Right lobe of liver (tissue), 6 donors: ENCODE measurements around the gene TK2. TPM values are rescaled to one million over a fixed set of nuclear protein-coding genes. Genes with fewer than 3 reads are reported as not detected.

ENCODE experiments used
- ATAC-seq, 4 donors: fragments of 200-7000 bp; cut with Tn5 transposase; one replicate each; pipeline ENCODE4 v1.9.1; 2020; ENCODE audit warnings: mild to moderate bottlenecking in 4 of 4, moderate library complexity in 4 of 4
- DNase-seq, 3 donors: peaks; one replicate each; pipeline ENCODE4 v3.0.0-alpha.2; 2020
- H3K27ac ChIP-seq, 3 donors: fragments of 200-600 bp; one replicate each; pipeline ENCODE4 v1.8.0; 2022
- H3K27me3 ChIP-seq, 2 donors: fragments of 200-600 bp; one replicate each; pipeline ENCODE4 v1.8.0; 2022
- H3K36me3 ChIP-seq, 4 donors: fragments of 200-600 bp; sonication (generic) in 1 of 4; one replicate each; pipeline versions ENCODE4 v1.5.1 to v1.8.0; 2017 to 2022; ENCODE audit warnings: control low read depth in 1 of 4
- H3K4me1 ChIP-seq, 4 donors: fragments of 200-600 bp; sonication (generic) in 1 of 4; one replicate each; pipeline versions ENCODE4 v1.5.1 to v1.8.0; 2017 to 2022; ENCODE audit warnings: control low read depth in 1 of 4
- H3K4me3 ChIP-seq, 3 donors: fragments of 200-600 bp; one replicate each; pipeline ENCODE4 v1.8.0; 2022
- H3K9me3 ChIP-seq, 4 donors: fragments of 200-600 bp; sonication (generic) in 1 of 4; one replicate each; pipeline versions ENCODE4 v1.5.1 to v1.8.0; 2017 to 2022; ENCODE audit warnings: control low read depth in 1 of 4
- POLR2A ChIP-seq: fragments of 450-650 bp; IDR thresholded peaks from one replicate; pipeline ENCODE4 v1.6.1; 2017; ENCODE audit warnings: antibody characterized with exemption, mild to moderate bottlenecking
- WGBS: methylation state at CpG from one replicate; pipeline ENCODE4 v1.1.6; 2018; ENCODE audit warnings: low coverage, low lambda C conversion rate; ENCODE audit not compliant: insufficient coverage; ENCODE audit errors: missing lambda C conversion rate; 5-methylcytosine and 5-hydroxymethylcytosine counted together
- intact Hi-C, 2 donors: fragments of 100-400 bp; cut with DNase I; formaldehyde crosslinking; loops; one replicate each; pipeline versions ENCODE4 v1.11.2 to v1.14.1; 2022
- total RNA-seq, 6 experiments: library from RNA; depleted of rRNA in 2 of 6; stranded (reverse); fragments of >200 nt in 2 of 6; fragmentation: NEBNext Ultra II Directional in 3 of 6; extraction: Animal tissue kit (Norgen Biotek cat#: 25700) in 3 of 6; gene quantifications; one replicate each; pipeline versions ENCODE4 v1.1.0 to v1.2.4, GENCODE V29; 2016 to 2023
- TF ChIP-seq, protein P1 (sequence below), 4 donors: fragments of 200-600 bp in 3 of 4; fragments of 450-650 bp in 1 of 4; IDR thresholded peaks; one replicate each; pipeline versions ENCODE4 v1.5.1 to v1.8.0; 2016 to 2022; ENCODE audit warnings: antibody characterized with exemption in 4 of 4, mild to moderate bottlenecking in 2 of 4
- donor health status: DM: no; HTN: yes; CAD: no.
- donor health status: DM: no; HTN: no; CAD: no.
- donor health status: DM: no; HTN: no; CAD: no.
- donor health status: DM: no; HTN: yes; CAD: no.
- donor health status: DM: no; HTN: yes; CAD: no.

The TK2 gene
- total RNA-seq, 6 experiments from 2014 or later = 25.8 to 41.7 (median 33.6) TPM

DNA sequence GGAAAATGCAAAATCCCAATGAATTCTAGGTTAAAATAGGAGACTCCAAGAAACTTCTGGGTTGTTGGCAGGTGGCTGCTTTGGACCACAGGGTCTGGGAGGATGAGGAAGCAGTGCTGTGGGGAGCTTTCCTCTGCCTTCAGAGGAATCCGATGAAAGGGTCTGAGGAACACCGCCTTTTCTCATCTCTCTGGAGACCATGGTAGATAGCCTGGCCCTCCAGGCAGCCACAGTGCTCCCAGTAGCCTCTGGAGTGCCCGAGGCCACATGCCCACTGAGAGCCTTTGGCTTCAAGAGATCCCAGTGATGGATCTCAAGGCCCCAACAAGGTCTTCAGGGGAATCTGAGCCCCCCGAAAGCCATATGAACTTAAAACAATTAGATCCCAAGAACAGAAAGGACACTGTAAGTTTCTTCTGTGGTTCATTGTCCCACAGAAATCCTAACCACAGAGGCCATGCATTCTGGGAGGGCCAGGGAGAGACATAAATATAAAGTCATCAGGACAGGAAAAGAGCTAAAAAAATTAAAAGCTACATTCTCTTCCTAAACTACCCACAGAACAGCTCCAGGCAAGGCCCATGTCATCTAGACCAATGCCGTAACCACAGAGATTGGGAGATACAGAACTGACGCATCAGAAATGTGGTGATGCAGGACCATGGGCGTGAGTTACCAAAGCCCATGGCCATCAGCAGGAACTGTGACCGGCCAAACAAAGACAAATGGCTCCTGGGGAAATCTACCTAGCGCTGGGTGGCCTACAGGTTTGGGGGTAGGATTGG is 24.3 kb downstream of the TK2 start:
- ATAC-seq (no peak), DNase-seq (no peak)
- Histone ChIP-seq H3K27ac (peak overlapping the region in 1 of 3 donors; percentile 33), H3K9me3 (no peaks in the 10 kb centered on the region), H3K4me3 (no peak overlapping the region), H3K4me1 (peaks cover 0 to 19% (median 0%) of the 10 kb centered on the region in 4 donors), H3K36me3 (peaks cover 0 to 24% (median 8%) of the 10 kb centered on the region in 4 donors), H3K27me3 (no peaks in the 10 kb centered on the region)
- intact Hi-C loops = no loop called here
- no peak for TF ChIP-seq POLR2A
- TF ChIP-seq, protein P1, sequence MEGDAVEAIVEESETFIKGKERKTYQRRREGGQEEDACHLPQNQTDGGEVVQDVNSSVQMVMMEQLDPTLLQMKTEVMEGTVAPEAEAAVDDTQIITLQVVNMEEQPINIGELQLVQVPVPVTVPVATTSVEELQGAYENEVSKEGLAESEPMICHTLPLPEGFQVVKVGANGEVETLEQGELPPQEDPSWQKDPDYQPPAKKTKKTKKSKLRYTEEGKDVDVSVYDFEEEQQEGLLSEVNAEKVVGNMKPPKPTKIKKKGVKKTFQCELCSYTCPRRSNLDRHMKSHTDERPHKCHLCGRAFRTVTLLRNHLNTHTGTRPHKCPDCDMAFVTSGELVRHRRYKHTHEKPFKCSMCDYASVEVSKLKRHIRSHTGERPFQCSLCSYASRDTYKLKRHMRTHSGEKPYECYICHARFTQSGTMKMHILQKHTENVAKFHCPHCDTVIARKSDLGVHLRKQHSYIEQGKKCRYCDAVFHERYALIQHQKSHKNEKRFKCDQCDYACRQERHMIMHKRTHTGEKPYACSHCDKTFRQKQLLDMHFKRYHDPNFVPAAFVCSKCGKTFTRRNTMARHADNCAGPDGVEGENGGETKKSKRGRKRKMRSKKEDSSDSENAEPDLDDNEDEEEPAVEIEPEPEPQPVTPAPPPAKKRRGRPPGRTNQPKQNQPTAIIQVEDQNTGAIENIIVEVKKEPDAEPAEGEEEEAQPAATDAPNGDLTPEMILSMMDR (IDR thresholded peaks at IDR 0.05) = no peak
- WGBS = 87% methylated on average over 3 of the region's 9 CpGs

DNA sequence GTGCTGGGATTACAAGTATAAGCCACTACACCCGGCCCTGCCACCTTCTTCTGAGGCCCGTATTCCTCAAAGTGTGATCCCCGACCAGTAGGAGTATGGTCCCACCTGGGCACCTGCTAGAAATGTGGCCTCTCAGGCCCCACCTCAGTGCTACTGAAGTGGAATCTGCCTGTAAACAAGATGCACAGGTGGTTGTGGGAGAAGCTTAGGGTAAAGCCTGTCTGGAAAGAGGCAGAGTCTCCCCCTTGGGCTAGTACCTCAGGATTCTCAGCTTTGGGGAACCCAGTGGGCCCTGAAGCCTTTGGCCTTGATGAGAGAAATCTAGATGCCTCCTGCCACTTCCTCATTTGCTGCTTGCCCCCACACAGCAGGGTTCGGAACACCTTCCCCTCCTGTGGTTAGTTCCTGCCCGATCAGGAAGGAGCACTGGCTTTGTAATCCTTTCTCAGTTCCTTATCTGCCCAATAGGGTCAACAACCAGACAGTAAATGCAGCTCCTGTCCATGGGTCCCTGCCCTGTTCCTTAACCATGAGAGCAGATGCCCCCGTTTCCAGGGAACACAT is 25.2 kb downstream of the TK2 start:
- H3K4me3 ChIP-seq = no peak overlapping the region
- peaks cover 0 to 23% (median 0%) of the 10 kb centered on the region in 4 donors for H3K4me1 ChIP-seq
- H3K27me3 ChIP-seq = no peaks in the 10 kb centered on the region
- intact Hi-C loops = no loop called here
- no peak for TF ChIP-seq POLR2A
- TF ChIP-seq, protein P1 (IDR thresholded peaks at IDR 0.05) = peak in 1 of 4 donors; percentile 22
- DNase-seq = peak in 1 of 3 donors; percentile 59
- H3K9me3 ChIP-seq = no peaks in the 10 kb centered on the region
- peak overlapping the region in 2 of 3 donors; percentile 49 to 70 for H3K27ac ChIP-seq
- peak; percentile 40 to 51 (median 46) for ATAC-seq
- 50% methylated on average over 5 of the region's 6 CpGs for WGBS
- H3K36me3 ChIP-seq = peaks cover 0 to 16% (median 4%) of the 10 kb centered on the region in 4 donors

DNA sequence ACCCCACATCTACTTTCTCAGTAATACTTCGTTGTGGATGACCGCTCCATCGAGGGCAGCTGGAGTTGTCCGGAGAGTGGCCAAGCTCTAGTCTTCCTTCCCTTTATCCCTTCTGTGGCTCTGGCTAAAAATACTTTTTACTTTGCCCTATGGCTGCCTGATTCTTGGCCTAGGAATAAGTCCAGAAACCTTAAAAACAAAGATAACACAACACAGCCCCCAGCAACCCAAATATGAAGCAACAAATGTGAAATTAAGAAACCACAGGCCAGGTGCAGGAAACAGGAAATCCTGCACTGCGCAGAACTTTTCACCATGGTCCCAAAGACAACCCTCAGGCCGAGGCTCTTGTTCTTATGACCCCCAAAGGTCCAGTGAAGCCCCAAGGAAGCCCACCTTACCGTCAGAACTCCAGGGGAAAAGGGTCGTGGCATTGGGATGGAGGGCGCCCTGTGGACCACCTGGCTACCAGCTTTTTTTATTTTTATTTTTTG is 26.0 kb downstream of the TK2 start:
- 47% methylated on average over 8 of the region's 9 CpGs for WGBS
- TF ChIP-seq, protein P1 (IDR thresholded peaks at IDR 0.05) = no peak
- no peak for TF ChIP-seq POLR2A
- intact Hi-C loops = no loop called here
- Histone ChIP-seq H3K36me3 (peaks cover 0 to 9% (median under 1%) of the 10 kb centered on the region in 4 donors), H3K27me3 (no peaks in the 10 kb centered on the region), H3K4me1 (peaks cover 0 to 28% (median 0%) of the 10 kb centered on the region in 4 donors), H3K27ac (peak overlapping the region; percentile 23 to 70 (median 49)), H3K4me3 (no peak overlapping the region), H3K9me3 (no peaks in the 10 kb centered on the region)
- DNase-seq (peak in 1 of 3 donors; percentile 49), ATAC-seq (peak; percentile 6 to 30 (median 17))

DNA sequence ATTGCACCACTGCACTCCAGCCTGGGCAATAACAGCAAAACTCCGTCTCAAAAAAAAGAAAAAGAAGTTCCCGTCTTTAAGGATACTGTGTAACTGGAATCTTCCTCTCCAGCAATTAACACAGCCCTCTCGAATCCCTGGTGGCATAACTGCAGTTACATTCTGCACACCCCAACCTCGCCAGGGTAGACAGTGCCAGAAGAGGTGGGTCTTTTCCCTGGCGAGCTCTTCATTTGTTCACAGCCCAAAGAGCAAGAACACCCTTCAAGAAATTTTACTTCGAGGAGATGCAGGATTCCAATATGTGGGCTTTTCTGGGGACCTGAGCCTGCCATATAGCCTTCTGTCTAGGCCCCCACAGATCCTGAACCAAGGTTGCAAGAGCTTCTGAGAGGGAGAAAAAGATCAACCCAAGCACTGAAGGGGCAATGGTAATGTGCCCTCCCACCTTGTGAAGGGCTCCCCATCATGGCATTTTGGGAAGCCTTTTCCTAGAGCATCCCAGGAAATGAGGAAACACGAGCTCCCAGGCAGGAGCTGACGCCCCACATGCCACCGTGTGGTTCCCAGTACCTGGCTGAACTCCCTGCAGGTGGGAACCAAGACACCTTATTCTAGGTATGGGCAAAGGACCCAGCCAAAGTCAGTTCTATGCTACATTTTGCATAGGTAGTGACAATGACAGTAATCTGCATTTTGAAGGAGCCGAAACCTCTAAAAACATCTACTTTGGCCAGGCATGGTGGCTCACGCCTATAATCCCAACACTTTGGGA is 26.9 kb downstream of the TK2 start:
- peak in 1 of 3 donors; percentile 39 for DNase-seq
- WGBS = 93% methylated on average over 5 of the region's 11 CpGs
- TF ChIP-seq, protein P1 (IDR thresholded peaks at IDR 0.05) = no peak
- TF ChIP-seq POLR2A = no peak

More for the DNA sequence above, 26.9 kb downstream of the TK2 start:
- intact Hi-C loops = no loop called here
- H3K36me3 ChIP-seq = peaks cover 0 to under 1% (median 0%) of the 10 kb centered on the region in 4 donors
- no peaks in the 10 kb centered on the region for H3K9me3 ChIP-seq
- no peaks in the 10 kb centered on the region for H3K27me3 ChIP-seq
- H3K4me3 ChIP-seq = no peak overlapping the region
- H3K27ac ChIP-seq = peak overlapping the region; percentile 23 to 70 (median 49)
- no peak for ATAC-seq
- H3K4me1 ChIP-seq = peaks cover 0 to 36% (median 5%) of the 10 kb centered on the region in 4 donors
